Fibroblast of lung (primary cell): Measurements from ENCODE around the gene MLXIP. TPM values are rescaled to one million over a fixed set of nuclear protein-coding genes. Genes with fewer than 3 reads are reported as not detected.

Experiments
- DNase-seq, 2 donors: peaks; one replicate each; pipeline versions ENCODE4 v3.0.0 to v3.0.0-alpha.2; 2010; ENCODE audit warnings: low read depth in 2 of 2
- H2AFZ ChIP-seq: 2 replicates; pipeline ENCODE4 v1.5.1; 2012; ENCODE audit warnings: low read length, control low read depth, inconsistent platforms
- H3K27ac ChIP-seq: 2 replicates; pipeline ENCODE4 v1.5.1; 2011; ENCODE audit warnings: low read length, control low read depth; ENCODE audit not compliant: insufficient read depth
- H3K27me3 ChIP-seq: 2 replicates; pipeline ENCODE4 v1.5.1; 2011; ENCODE audit warnings: mild to moderate bottlenecking, low read length; ENCODE audit not compliant: control insufficient read depth, insufficient read depth
- H3K36me3 ChIP-seq: 2 replicates; pipeline ENCODE4 v1.5.1; 2011; ENCODE audit warnings: low read length; ENCODE audit not compliant: control insufficient read depth, insufficient read depth
- H3K4me1 ChIP-seq: 2 replicates; pipeline ENCODE4 v1.5.1; 2011; ENCODE audit warnings: low read length; ENCODE audit not compliant: control insufficient read depth, insufficient read depth; ENCODE audit errors: extremely low read depth
- H3K4me2 ChIP-seq: 2 replicates; pipeline ENCODE4 v1.5.1; 2011; ENCODE audit warnings: low read length, control low read depth; ENCODE audit not compliant: insufficient read depth; ENCODE audit errors: extremely low read depth
- H3K4me3 ChIP-seq, 4 experiments: fragments of 200-600 bp in 1 of 4; sonication (generic) in 1 of 4; replicated peaks in 1 of 4; 2 replicates each; pipeline ENCODE4 v1.5.1; 2011 to 2016; ENCODE audit warnings: low read length in 4 of 4, low read depth in 3 of 4, mild to moderate bottlenecking in 3 of 4, control low read depth in 2 of 4, inconsistent platforms in 1 of 4, mixed read lengths in 1 of 4; ENCODE audit not compliant: insufficient read depth in 1 of 4; ENCODE audit errors: control extremely low read depth in 1 of 4
- H3K79me2 ChIP-seq: 2 replicates; pipeline ENCODE4 v1.5.1; 2012; ENCODE audit warnings: mild to moderate bottlenecking, low read length, inconsistent platforms; ENCODE audit not compliant: control insufficient read depth, insufficient read depth
- H3K9ac ChIP-seq: 2 replicates; pipeline ENCODE4 v1.5.1; 2011; ENCODE audit warnings: mild to moderate bottlenecking, low read length, control low read depth; ENCODE audit not compliant: insufficient read depth
- H3K9me3 ChIP-seq: 2 replicates; pipeline ENCODE4 v1.5.1; 2012; ENCODE audit warnings: low read depth, low read length; ENCODE audit not compliant: control insufficient read depth, insufficient read depth
- H4K20me1 ChIP-seq: 2 replicates; pipeline ENCODE4 v1.5.1; 2011; ENCODE audit warnings: low read length; ENCODE audit not compliant: control insufficient read depth, insufficient read depth; ENCODE audit errors: extremely low read depth
- EZH2 ChIP-seq: IDR thresholded peaks from 2 replicates; pipeline ENCODE4 v1.5.1; 2012; ENCODE audit warnings: low read length, control low read depth, mild to moderate bottlenecking; ENCODE audit errors: missing control alignments
- polyA plus RNA-seq, 2 donors: library from polyadenylated mRNA; depleted of rRNA in 1 of 2; stranded (reverse) in 1 of 2; unstranded in 1 of 2; fragments of >200 nt; gene quantifications; 2 replicates each; pipeline ENCODE4 v1.2.1, GENCODE V29; 2011 to 2012; ENCODE audit warnings: missing spikeins in 1 of 2
- total RNA-seq: library from RNA; depleted of rRNA; stranded (reverse); fragments of >200 nt; gene quantifications from 2 replicates; pipeline ENCODE4 v1.2.1, GENCODE V29; 2014
- TF ChIP-seq, protein P1 (sequence below), 2 donors: IDR thresholded peaks in 1 of 2; conservative IDR thresholded peaks in 1 of 2; 1 replicate in 1 of 2; 2 replicates in 1 of 2; pipeline ENCODE4 v1.5.1; 2011 to 2012; ENCODE audit warnings: low read length in 2 of 2, control low read depth in 1 of 2, inconsistent platforms in 1 of 2, low read depth in 1 of 2, mild to moderate bottlenecking in 1 of 2

MLXIP gene
- total and polyA plus RNA-seq, 2 donors (not counting 1 experiment from before 2014, with no cell fraction given) = 6.6 to 17.0 TPM

- Histone ChIP-seq H3K9me3 (no peaks in the 10 kb centered on the region), H3K4me2 (peak overlapping the region; percentile 74), H3K36me3 (no peaks in the 10 kb centered on the region), H3K79me2 (peaks cover 43% of the 10 kb centered on the region), H3K4me3 (no peak overlapping the region), H3K27ac (peak overlapping the region; percentile 68), H3K27me3 (no peaks in the 10 kb centered on the region), H3K4me1 (peaks cover 17% of the 10 kb centered on the region), H4K20me1 (no peaks in the 10 kb centered on the region), H3K9ac (no peak overlapping the region), H2AFZ (no peak overlapping the region)
- TF ChIP-seq EZH2 = no peak
- TF ChIP-seq, protein P1, sequence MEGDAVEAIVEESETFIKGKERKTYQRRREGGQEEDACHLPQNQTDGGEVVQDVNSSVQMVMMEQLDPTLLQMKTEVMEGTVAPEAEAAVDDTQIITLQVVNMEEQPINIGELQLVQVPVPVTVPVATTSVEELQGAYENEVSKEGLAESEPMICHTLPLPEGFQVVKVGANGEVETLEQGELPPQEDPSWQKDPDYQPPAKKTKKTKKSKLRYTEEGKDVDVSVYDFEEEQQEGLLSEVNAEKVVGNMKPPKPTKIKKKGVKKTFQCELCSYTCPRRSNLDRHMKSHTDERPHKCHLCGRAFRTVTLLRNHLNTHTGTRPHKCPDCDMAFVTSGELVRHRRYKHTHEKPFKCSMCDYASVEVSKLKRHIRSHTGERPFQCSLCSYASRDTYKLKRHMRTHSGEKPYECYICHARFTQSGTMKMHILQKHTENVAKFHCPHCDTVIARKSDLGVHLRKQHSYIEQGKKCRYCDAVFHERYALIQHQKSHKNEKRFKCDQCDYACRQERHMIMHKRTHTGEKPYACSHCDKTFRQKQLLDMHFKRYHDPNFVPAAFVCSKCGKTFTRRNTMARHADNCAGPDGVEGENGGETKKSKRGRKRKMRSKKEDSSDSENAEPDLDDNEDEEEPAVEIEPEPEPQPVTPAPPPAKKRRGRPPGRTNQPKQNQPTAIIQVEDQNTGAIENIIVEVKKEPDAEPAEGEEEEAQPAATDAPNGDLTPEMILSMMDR (conservative IDR thresholded peaks at IDR 0.05 in 1 of 2, IDR thresholded peaks at IDR 0.05 in 1 of 2; ENCODE audit: low read depth in 1 of 2, low read length in 2 of 2) = no peak
- DNase-seq = peak; percentile 76
Observed at GRCh38 chr12:122097927-122098756, 19.6 kb downstream of the MLXIP start.

- no peaks in the 10 kb centered on the region for H4K20me1 ChIP-seq
- TF ChIP-seq, protein P1 (conservative IDR thresholded peaks at IDR 0.05 in 1 of 2, IDR thresholded peaks at IDR 0.05 in 1 of 2; ENCODE audit: low read depth in 1 of 2, low read length in 2 of 2) = no peak
- TF ChIP-seq EZH2 = no peak
- H3K27ac ChIP-seq = no peak overlapping the region
- no peak overlapping the region for H3K4me3 ChIP-seq
- no peak overlapping the region for H3K4me2 ChIP-seq
- H3K4me1 ChIP-seq = peaks cover 17% of the 10 kb centered on the region
- H2AFZ ChIP-seq = no peak overlapping the region
- H3K27me3 ChIP-seq = no peaks in the 10 kb centered on the region
- H3K9me3 ChIP-seq = no peaks in the 10 kb centered on the region
- DNase-seq = no peak
- H3K79me2 ChIP-seq = peaks cover 35% of the 10 kb centered on the region
- H3K36me3 ChIP-seq = no peaks in the 10 kb centered on the region
- no peak overlapping the region for H3K9ac ChIP-seq
Observed at GRCh38 chr12:122099280-122099749, 20.8 kb downstream of the MLXIP start.

- no peaks in the 10 kb centered on the region for H3K36me3 ChIP-seq
- H3K4me2 ChIP-seq = no peak overlapping the region
- TF ChIP-seq, protein P1 (conservative IDR thresholded peaks at IDR 0.05 in 1 of 2, IDR thresholded peaks at IDR 0.05 in 1 of 2; ENCODE audit: low read depth in 1 of 2, low read length in 2 of 2) = no peak
- no peak for TF ChIP-seq EZH2
- no peak overlapping the region for H3K9ac ChIP-seq
- no peak for DNase-seq
- no peaks in the 10 kb centered on the region for H3K9me3 ChIP-seq
- H3K79me2 ChIP-seq = peaks cover 31% of the 10 kb centered on the region
- H3K27ac ChIP-seq = no peak overlapping the region
- no peaks in the 10 kb centered on the region for H4K20me1 ChIP-seq
- H2AFZ ChIP-seq = no peak overlapping the region
- H3K4me1 ChIP-seq = peaks cover 17% of the 10 kb centered on the region
- H3K4me3 ChIP-seq = no peak overlapping the region
- H3K27me3 ChIP-seq = no peaks in the 10 kb centered on the region
Observed at GRCh38 chr12:122099856-122100255, 21.3 kb downstream of the MLXIP start.
